ENCODE results near the gene THUMPD2. TPM values are rescaled to one million over a fixed set of nuclear protein-coding genes. Genes with fewer than 3 reads are reported as not detected.

The THUMPD2 gene
- total RNA-seq, 1 experiment from 2014 or later: 16.5 TPM

DNA sequence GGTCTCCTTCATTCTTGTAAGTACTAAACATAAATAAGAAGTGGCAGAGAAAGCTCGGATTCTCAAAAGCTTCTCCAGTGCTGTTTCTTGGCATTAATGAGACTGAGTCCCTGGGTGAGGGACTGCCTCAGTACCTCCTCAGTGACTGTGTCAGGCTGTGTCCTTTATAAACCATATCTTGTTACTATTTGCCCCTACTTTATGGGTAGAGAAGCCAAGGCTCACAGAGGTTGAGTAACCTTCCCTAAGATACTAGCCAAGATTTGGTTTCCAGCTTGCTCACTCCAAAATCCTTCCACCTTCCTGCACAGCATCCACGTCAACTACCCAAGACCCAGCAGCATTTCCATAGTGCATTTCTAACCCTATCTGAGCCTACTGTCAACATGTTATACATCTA, 55.6 kb downstream of the THUMPD2 start:
- H3K79me2 ChIP-seq (ENCODE audit: low read length): no peaks in the 10 kb centered on the region
- no peaks in the 10 kb centered on the region for H4K20me1 ChIP-seq (ENCODE audit: insufficient read depth, low read depth, low read length)
- H3K9me3 ChIP-seq (ENCODE audit: low read length): no peaks in the 10 kb centered on the region
- no peaks in the 10 kb centered on the region for H3K36me3 ChIP-seq (ENCODE audit: insufficient read depth, low read length)
- no peak overlapping the region for H3K9ac ChIP-seq (ENCODE audit: low read length)
- no peaks in the 10 kb centered on the region for H3K4me1 ChIP-seq (ENCODE audit: low read length)
- H2AFZ ChIP-seq (ENCODE audit: low read length): no peak overlapping the region
- H3K27me3 ChIP-seq (ENCODE audit: low read length): no peaks in the 10 kb centered on the region; the same call in 1 of the 2 replicates
- no peak overlapping the region for H3K4me2 ChIP-seq (ENCODE audit: low read depth, low read length, poor library complexity, severe bottlenecking)
- no peaks in the 10 kb centered on the region for H3K9me2 ChIP-seq (replicated peaks; ENCODE audit: insufficient read depth, low read length)
- H3K4me3 ChIP-seq (ENCODE audit: low read length): no peak overlapping the region
- no peak overlapping the region for H3K27ac ChIP-seq (ENCODE audit: low read length)
- DNase-seq: no peak

DNA sequence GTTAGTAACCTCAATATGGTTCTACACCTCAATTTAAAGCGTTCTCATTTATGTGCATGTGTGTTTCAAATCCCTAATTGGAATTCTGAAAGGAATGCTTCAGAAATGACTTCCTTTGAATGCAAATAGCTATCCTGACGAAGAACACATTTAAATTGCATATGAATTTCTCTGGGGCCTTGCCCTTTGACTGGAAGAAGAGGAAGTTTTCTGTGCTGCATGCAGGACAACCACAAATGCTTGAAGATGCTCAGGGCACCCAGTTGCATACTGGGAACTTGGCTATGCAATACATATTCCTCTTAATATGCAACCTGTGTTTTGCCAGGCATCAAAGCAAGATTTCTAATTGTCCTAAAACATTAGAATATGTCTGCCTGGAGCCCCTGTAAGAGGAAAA, 58.1 kb downstream of the THUMPD2 start:
- Histone ChIP-seq H3K9me2 (replicated peaks; ENCODE audit: insufficient read depth, low read length) (no peaks in the 10 kb centered on the region), H3K4me2 (ENCODE audit: low read depth, low read length, poor library complexity, severe bottlenecking) (no peak overlapping the region), H3K4me3 (ENCODE audit: low read length) (no peak overlapping the region), H2AFZ (ENCODE audit: low read length) (no peak overlapping the region), H3K27me3 (ENCODE audit: low read length) (no peaks in the 10 kb centered on the region; the same call in 1 of the 2 replicates), H3K79me2 (ENCODE audit: low read length) (no peaks in the 10 kb centered on the region), H3K9ac (ENCODE audit: low read length) (no peak overlapping the region), H3K4me1 (ENCODE audit: low read length) (no peaks in the 10 kb centered on the region), H3K36me3 (ENCODE audit: insufficient read depth, low read length) (no peaks in the 10 kb centered on the region), H3K9me3 (ENCODE audit: low read length) (no peaks in the 10 kb centered on the region), H3K27ac (ENCODE audit: low read length) (no peak overlapping the region), H4K20me1 (ENCODE audit: insufficient read depth, low read depth, low read length) (no peaks in the 10 kb centered on the region)
- no peak for DNase-seq

DNA sequence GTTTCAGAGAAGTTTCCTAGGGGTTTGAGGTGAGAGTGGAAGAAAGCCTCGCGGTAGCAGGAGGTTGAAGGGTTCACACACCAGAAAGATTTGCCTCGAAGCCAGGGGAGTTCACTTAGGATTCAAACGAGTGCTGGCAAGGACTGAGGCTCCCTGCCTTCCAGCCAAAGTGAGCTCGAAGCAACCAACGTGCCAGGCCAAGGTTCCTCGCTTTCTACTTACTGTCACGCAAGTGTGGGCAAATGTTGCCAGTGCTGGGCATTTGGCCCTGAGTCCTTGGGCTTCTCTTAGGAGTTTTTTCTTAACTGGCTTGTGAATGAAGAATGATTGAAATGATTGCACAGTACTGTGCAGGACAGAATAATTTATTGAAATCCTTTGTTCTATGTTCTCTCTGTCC, 59.7 kb downstream of the THUMPD2 start:
- no peaks in the 10 kb centered on the region for H3K9me3 ChIP-seq (ENCODE audit: low read length)
- no peak overlapping the region for H2AFZ ChIP-seq (ENCODE audit: low read length)
- H3K9me2 ChIP-seq (replicated peaks; ENCODE audit: insufficient read depth, low read length): no peaks in the 10 kb centered on the region
- H4K20me1 ChIP-seq (ENCODE audit: insufficient read depth, low read depth, low read length): no peaks in the 10 kb centered on the region
- H3K27ac ChIP-seq (ENCODE audit: low read length): no peak overlapping the region
- H3K27me3 ChIP-seq (ENCODE audit: low read length): no peaks in the 10 kb centered on the region; the same call in 1 of the 2 replicates
- no peak overlapping the region for H3K4me2 ChIP-seq (ENCODE audit: low read depth, low read length, poor library complexity, severe bottlenecking)
- no peaks in the 10 kb centered on the region for H3K36me3 ChIP-seq (ENCODE audit: insufficient read depth, low read length)
- no peaks in the 10 kb centered on the region for H3K4me1 ChIP-seq (ENCODE audit: low read length)
- no peak for DNase-seq
- H3K79me2 ChIP-seq (ENCODE audit: low read length): no peaks in the 10 kb centered on the region
- no peak overlapping the region for H3K4me3 ChIP-seq (ENCODE audit: low read length)
- H3K9ac ChIP-seq (ENCODE audit: low read length): no peak overlapping the region

DNA sequence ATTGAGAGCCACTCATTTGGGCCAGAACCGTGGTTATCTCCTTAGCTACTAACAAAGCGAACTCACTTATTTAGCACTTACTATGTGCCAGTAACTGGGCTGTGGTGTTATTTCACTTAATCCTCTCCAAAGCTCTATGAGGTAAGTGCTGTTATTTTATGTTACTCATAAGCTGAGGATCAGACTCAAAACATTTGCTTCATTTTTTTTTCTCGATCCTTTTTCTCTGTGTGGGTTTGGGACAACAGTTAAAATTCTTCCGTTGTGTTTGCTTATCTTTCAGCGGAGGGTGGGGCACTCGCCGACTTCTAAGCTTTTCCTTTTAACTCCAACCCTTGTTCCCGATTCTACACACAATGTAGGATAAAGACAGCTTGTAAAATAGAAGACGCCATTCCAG, 60.6 kb downstream of the THUMPD2 start:
- no peaks in the 10 kb centered on the region for H3K9me3 ChIP-seq (ENCODE audit: low read length)
- H3K27ac ChIP-seq (ENCODE audit: low read length): no peak overlapping the region
- H4K20me1 ChIP-seq (ENCODE audit: insufficient read depth, low read depth, low read length): no peaks in the 10 kb centered on the region
- no peak overlapping the region for H3K4me2 ChIP-seq (ENCODE audit: low read depth, low read length, poor library complexity, severe bottlenecking)
- H3K9me2 ChIP-seq (replicated peaks; ENCODE audit: insufficient read depth, low read length): no peaks in the 10 kb centered on the region
- no peaks in the 10 kb centered on the region for H3K36me3 ChIP-seq (ENCODE audit: insufficient read depth, low read length)
- no peaks in the 10 kb centered on the region for H3K79me2 ChIP-seq (ENCODE audit: low read length)
- no peak overlapping the region for H2AFZ ChIP-seq (ENCODE audit: low read length)
- H3K27me3 ChIP-seq (ENCODE audit: low read length): no peaks in the 10 kb centered on the region; the same call in 1 of the 2 replicates
- H3K4me1 ChIP-seq (ENCODE audit: low read length): no peaks in the 10 kb centered on the region
- no peak overlapping the region for H3K9ac ChIP-seq (ENCODE audit: low read length)
- no peak for DNase-seq
- H3K4me3 ChIP-seq (ENCODE audit: low read length): no peak overlapping the region

DNA sequence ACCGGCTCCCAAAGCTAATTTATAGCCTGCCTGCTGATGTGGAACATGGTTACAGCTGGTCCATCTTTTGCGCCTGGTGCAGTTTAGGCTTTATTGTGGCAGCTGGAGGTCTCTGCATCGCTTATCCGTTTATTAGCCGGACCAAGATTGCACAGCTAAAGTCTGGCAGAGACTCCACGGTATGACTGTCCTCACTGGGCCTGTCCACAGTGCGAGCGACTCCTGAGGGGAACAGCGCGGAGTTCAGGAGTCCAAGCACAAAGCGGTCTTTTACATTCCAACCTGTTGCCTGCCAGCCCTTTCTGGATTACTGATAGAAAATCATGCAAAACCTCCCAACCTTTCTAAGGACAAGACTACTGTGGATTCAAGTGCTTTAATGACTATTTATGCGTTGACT, 62.0 kb downstream of the THUMPD2 start:
- DNase-seq: no peak
- Histone ChIP-seq H3K27me3 (ENCODE audit: low read length) (no peaks in the 10 kb centered on the region; the same call in 1 of the 2 replicates), H3K9me3 (ENCODE audit: low read length) (no peaks in the 10 kb centered on the region), H4K20me1 (ENCODE audit: insufficient read depth, low read depth, low read length) (no peaks in the 10 kb centered on the region), H3K36me3 (ENCODE audit: insufficient read depth, low read length) (no peaks in the 10 kb centered on the region), H3K4me2 (ENCODE audit: low read depth, low read length, poor library complexity, severe bottlenecking) (no peak overlapping the region), H3K9ac (ENCODE audit: low read length) (no peak overlapping the region), H3K27ac (ENCODE audit: low read length) (no peak overlapping the region), H3K9me2 (replicated peaks; ENCODE audit: insufficient read depth, low read length) (no peaks in the 10 kb centered on the region), H3K79me2 (ENCODE audit: low read length) (no peaks in the 10 kb centered on the region), H3K4me3 (ENCODE audit: low read length) (no peak overlapping the region), H2AFZ (ENCODE audit: low read length) (no peak overlapping the region), H3K4me1 (ENCODE audit: low read length) (no peaks in the 10 kb centered on the region)

DNA sequence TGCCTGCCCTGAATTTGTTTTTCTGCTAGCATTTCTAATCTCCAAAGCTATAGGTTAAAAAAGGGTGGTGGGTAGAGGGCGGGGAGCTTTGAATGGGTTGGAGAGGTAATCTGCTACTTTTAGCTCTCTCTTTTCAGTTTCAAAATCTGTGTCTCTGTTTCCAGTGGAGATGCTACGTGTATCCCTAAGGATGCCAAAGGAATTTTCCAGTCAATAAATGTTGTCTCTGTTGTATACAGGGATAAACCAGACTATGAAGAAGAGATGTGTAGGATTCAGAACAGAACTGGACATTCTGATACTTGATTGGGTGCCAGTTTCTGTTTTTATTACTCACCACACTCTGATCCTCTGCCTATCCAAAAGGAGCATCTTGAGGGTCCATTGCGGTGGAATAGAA, 63.2 kb downstream of the THUMPD2 start:
- Histone ChIP-seq H3K9ac (ENCODE audit: low read length) (no peak overlapping the region), H3K9me3 (ENCODE audit: low read length) (no peaks in the 10 kb centered on the region), H3K79me2 (ENCODE audit: low read length) (no peaks in the 10 kb centered on the region), H3K4me1 (ENCODE audit: low read length) (no peaks in the 10 kb centered on the region), H3K4me2 (ENCODE audit: low read depth, low read length, poor library complexity, severe bottlenecking) (no peak overlapping the region), H3K27me3 (ENCODE audit: low read length) (no peaks in the 10 kb centered on the region; the same call in 1 of the 2 replicates), H4K20me1 (ENCODE audit: insufficient read depth, low read depth, low read length) (no peaks in the 10 kb centered on the region), H3K4me3 (ENCODE audit: low read length) (no peak overlapping the region), H3K9me2 (replicated peaks; ENCODE audit: insufficient read depth, low read length) (no peaks in the 10 kb centered on the region), H3K36me3 (ENCODE audit: insufficient read depth, low read length) (no peaks in the 10 kb centered on the region), H2AFZ (ENCODE audit: low read length) (no peak overlapping the region), H3K27ac (ENCODE audit: low read length) (no peak overlapping the region)
- DNase-seq: no peak

DNA sequence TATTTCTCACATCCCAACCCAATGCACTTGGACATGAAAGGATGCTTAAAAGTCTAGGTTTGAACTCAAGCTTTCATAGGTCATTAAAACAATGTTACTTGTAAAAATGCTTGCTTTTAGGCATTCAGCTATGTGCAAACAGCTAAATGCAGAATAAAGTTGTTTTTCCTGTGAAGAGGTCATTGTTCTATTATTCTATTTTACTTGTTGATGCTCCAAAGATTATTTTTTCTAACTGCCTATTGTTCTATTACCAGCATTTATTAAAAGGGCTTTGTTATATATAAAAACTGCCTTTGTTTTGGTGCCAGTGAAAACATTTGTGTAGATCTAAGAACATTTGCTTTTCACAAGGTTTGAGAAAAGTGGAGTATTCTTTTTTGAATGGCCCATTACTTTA, 64.0 kb downstream of the THUMPD2 start:
- H3K9me3 ChIP-seq (ENCODE audit: low read length): no peaks in the 10 kb centered on the region

DNA sequence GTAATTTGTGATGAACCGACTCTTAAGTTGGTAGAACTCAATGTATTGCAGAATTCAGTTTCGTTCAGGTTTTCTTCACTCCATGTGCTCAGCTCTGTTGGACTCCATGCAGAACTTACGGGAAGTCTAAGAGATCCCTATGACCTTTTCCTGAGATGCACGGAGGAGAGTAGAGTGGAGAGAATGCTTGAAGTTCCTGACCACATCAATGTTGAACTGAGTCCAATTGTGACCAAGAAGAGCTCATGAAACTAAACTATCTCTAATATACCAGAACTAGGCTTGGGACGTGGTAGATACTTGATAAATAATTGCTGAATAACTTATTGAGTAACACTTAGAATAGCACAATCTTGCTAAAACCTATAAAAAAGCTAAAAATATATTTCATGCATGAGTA, 66.1 kb downstream of the THUMPD2 start:
- Histone ChIP-seq H3K27ac (ENCODE audit: low read length) (no peak overlapping the region), H3K4me3 (ENCODE audit: low read length) (no peak overlapping the region), H3K9me2 (replicated peaks; ENCODE audit: insufficient read depth, low read length) (no peaks in the 10 kb centered on the region), H3K9me3 (ENCODE audit: low read length) (no peaks in the 10 kb centered on the region), H3K79me2 (ENCODE audit: low read length) (no peaks in the 10 kb centered on the region), H3K4me1 (ENCODE audit: low read length) (no peaks in the 10 kb centered on the region), H3K9ac (ENCODE audit: low read length) (no peak overlapping the region), H2AFZ (ENCODE audit: low read length) (no peak overlapping the region), H3K27me3 (ENCODE audit: low read length) (no peaks in the 10 kb centered on the region), H3K36me3 (ENCODE audit: insufficient read depth, low read length) (no peaks in the 10 kb centered on the region), H3K4me2 (ENCODE audit: low read depth, low read length, poor library complexity, severe bottlenecking) (no peak overlapping the region), H4K20me1 (ENCODE audit: insufficient read depth, low read depth, low read length) (no peaks in the 10 kb centered on the region)
- no peak for DNase-seq

More for the DNA sequence above, 64.0 kb downstream of the THUMPD2 start:
- Histone ChIP-seq H3K9me2 (replicated peaks; ENCODE audit: insufficient read depth, low read length) (no peaks in the 10 kb centered on the region), H3K4me2 (ENCODE audit: low read depth, low read length, poor library complexity, severe bottlenecking) (no peak overlapping the region), H3K9ac (ENCODE audit: low read length) (no peak overlapping the region), H3K27ac (ENCODE audit: low read length) (no peak overlapping the region), H3K36me3 (ENCODE audit: insufficient read depth, low read length) (no peaks in the 10 kb centered on the region), H2AFZ (ENCODE audit: low read length) (no peak overlapping the region), H3K4me1 (ENCODE audit: low read length) (no peaks in the 10 kb centered on the region), H4K20me1 (ENCODE audit: insufficient read depth, low read depth, low read length) (no peaks in the 10 kb centered on the region), H3K79me2 (ENCODE audit: low read length) (no peaks in the 10 kb centered on the region), H3K27me3 (ENCODE audit: low read length) (no peaks in the 10 kb centered on the region), H3K4me3 (ENCODE audit: low read length) (no peak overlapping the region)
- DNase-seq: no peak

DNA sequence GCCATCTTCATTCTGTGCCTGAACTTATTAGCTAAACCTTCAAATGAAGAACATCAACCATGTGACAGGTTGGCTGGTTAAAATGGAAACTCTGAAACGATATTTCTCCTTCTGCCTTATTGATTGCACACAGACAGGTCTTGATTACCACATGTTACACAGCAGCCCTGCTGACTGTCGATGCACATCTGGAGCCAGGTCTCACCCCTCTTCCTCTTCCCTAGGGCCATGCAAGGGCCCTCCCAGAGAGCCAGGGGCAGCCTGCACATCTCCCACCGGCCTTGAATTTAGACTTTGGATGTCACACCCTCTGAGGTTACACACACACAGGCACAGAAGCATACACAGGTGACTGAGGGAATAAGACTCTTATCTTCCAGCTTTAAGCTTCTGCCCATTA, 68.3 kb downstream of the THUMPD2 start:
- H3K27ac ChIP-seq (ENCODE audit: low read length): no peak overlapping the region
- no peaks in the 10 kb centered on the region for H4K20me1 ChIP-seq (ENCODE audit: insufficient read depth, low read depth, low read length)
- H3K36me3 ChIP-seq (ENCODE audit: insufficient read depth, low read length): no peaks in the 10 kb centered on the region
- no peaks in the 10 kb centered on the region for H3K9me3 ChIP-seq (ENCODE audit: low read length)
- H3K79me2 ChIP-seq (ENCODE audit: low read length): no peaks in the 10 kb centered on the region
- H3K4me3 ChIP-seq (ENCODE audit: low read length): no peak overlapping the region
- no peak for DNase-seq
- H3K9me2 ChIP-seq (replicated peaks; ENCODE audit: insufficient read depth, low read length): no peaks in the 10 kb centered on the region
- H3K4me2 ChIP-seq (ENCODE audit: low read depth, low read length, poor library complexity, severe bottlenecking): no peak overlapping the region
- no peak overlapping the region for H2AFZ ChIP-seq (ENCODE audit: low read length)
- H3K27me3 ChIP-seq (ENCODE audit: low read length): no peaks in the 10 kb centered on the region
- no peak overlapping the region for H3K9ac ChIP-seq (ENCODE audit: low read length)
- no peaks in the 10 kb centered on the region for H3K4me1 ChIP-seq (ENCODE audit: low read length)

All from Karpas-422 (cell line).